COLO829 (cell line): ENCODE results near the gene CDH19.
A peak's percentile ranks its signal among the peaks of the same experiment; 100 is the strongest.

Experiments
- DNase-seq: peaks from one replicate; pipeline ENCODE4 v3.0.0; 2012; ENCODE audit warnings: low spot score

The CDH19 gene

GRCh38 chr18:66603941-66604627 lies at the start of gene CDH19:
Gene CDH19 (minus strand): TSS chr18:66604090. CDS start chr18:66572204, 31,886 bp downstream.
- DNase-seq, result peak; percentile 47

- DNase-seq, result no peak
Observed at GRCh38 chr18:66647671-66648070, 43.8 kb upstream of the CDH19 start.

GRCh38 chr18:66646609-66647008 lies 42.7 kb upstream of the CDH19 start:
- no peak for DNase-seq

GRCh38 chr18:66645983-66646382 lies 42.1 kb upstream of the CDH19 start:
- no peak for DNase-seq

GRCh38 chr18:66641056-66641455 lies 37.2 kb upstream of the CDH19 start:
- no peak for DNase-seq

- DNase-seq, result no peak
Observed at GRCh38 chr18:66640431-66640830, 36.5 kb upstream of the CDH19 start.

- no peak for DNase-seq
Observed at GRCh38 chr18:66638856-66639629, 35.2 kb upstream of the CDH19 start.

- DNase-seq, result no peak
Observed at GRCh38 chr18:66635342-66635741, 31.5 kb upstream of the CDH19 start.

- peak; percentile 14 for DNase-seq
Observed at GRCh38 chr18:66632756-66633155, 28.9 kb upstream of the CDH19 start.

- no peak for DNase-seq
Observed at GRCh38 chr18:66630831-66631230, 26.9 kb upstream of the CDH19 start.

GRCh38 chr18:66623821-66624220 lies 19.9 kb upstream of the CDH19 start:
- no peak for DNase-seq

- no peak for DNase-seq
Observed at GRCh38 chr18:66621816-66622576, 18.1 kb upstream of the CDH19 start.

GRCh38 chr18:66616523-66616983 lies 12.7 kb upstream of the CDH19 start:
- no peak for DNase-seq

GRCh38 chr18:66615176-66615575 lies 11.3 kb upstream of the CDH19 start:
- no peak for DNase-seq

- DNase-seq, result no peak
Observed at GRCh38 chr18:66607632-66608031, 3.7 kb upstream of the CDH19 start.

- DNase-seq, result no peak
Observed at GRCh38 chr18:66601649-66602048, 2.2 kb downstream of the CDH19 start.

- DNase-seq, result no peak
Observed at GRCh38 chr18:66599190-66599589, 4.7 kb downstream of the CDH19 start.

GRCh38 chr18:66587430-66587829 lies 16.5 kb downstream of the CDH19 start:
- DNase-seq, result no peak

- no peak for DNase-seq
Observed at GRCh38 chr18:66582211-66582610, 21.7 kb downstream of the CDH19 start.

- DNase-seq, result no peak
Observed at GRCh38 chr18:66575263-66575662, 28.6 kb downstream of the CDH19 start.

- no peak for DNase-seq
Observed at GRCh38 chr18:66571845-66572244, 32.0 kb downstream of the CDH19 start.

GRCh38 chr18:66566616-66567015 lies 37.3 kb downstream of the CDH19 start:
- DNase-seq, result no peak

GRCh38 chr18:66564236-66564635 lies 39.7 kb downstream of the CDH19 start:
- DNase-seq, result no peak
